ENCODE data around the gene PDLIM5.
A peak's percentile ranks its signal among the peaks of the same experiment; 100 is the strongest.
"Not testable (repeated sequence)": the region's sequence is repeated elsewhere in the genome, so short reads cannot be mapped to it uniquely, and the experiment has no call there.

Gene PDLIM5
- total RNA-seq = 28.4 to 47.2 (median 45.1) reads per million in 3 experiments

DNA sequence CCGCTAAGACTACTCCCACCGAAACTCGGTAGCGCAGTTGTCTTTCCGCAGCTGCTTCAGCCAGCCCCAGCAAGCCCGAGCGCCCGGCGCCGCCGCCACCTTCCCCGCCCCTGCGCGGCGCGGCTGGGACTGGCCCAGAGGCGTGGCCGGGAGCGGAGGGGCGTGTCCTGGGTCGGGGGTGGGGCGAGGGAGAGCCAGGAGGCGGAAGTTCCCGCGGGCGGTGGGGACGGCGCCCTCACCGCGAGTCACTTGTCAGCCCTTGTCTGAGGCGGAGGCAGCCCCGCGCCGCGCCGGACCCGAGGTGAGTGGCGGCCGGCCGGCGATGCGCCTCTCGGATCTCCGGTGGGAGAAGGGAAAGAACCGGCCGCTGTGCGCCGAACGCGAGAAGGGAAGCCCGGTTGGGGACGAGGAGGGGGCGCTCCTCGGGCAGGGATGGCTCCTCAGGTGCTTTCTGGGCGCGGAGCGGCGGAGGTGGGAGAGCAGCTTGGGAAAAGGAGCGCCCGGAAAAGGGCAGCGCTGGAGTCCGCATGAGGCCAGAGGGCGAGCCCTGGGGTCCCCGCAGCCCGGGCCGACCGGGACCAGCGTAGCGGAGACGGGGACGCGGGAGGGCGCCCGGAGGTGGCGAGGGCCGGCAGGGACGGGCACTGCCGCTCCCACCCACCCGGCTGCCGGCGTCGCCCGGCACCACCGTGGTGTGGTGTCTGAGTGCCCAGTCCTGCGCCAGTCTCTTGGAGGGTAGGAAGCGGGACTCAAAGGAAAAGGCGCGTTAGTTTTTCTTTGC, at the start of gene PDLIM5:
PDLIM5 (plus strand) TSS at position 248 of the 781 bp plus-strand sequence. CDS start 3,347 bp downstream, outside the sequence.
- DNase-seq = peak; percentile 86

DNA sequence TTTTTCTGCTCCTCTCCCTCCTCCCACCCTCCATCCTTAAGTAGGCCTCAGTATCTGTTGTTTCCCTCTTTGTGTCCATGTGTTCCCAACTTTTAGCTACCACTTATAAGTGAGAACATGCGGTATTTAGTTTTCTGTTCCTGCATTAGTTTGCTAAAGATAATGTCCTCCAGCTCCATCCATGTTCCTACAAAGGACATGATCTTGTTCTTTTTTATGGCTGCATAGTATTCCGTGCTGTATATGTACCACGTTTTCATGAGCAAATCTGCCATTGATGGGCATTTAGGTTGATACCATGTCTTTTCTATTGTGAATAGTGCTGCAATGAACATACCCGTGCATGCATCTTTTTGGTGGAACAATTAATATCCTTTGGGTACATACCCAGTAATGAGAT, 49.3 kb upstream of the PDLIM5 start:
- not testable (repeated sequence) for DNase-seq

GRCh38 chr4:94403751-94404150, 48.0 kb upstream of the PDLIM5 start:
- no peak for DNase-seq

GRCh38 chr4:94406668-94407437, 44.9 kb upstream of the PDLIM5 start:
- DNase-seq = peak; percentile 44

- DNase-seq = no peak
Observed at GRCh38 chr4:94407846-94408245, 43.9 kb upstream of the PDLIM5 start.

DNA sequence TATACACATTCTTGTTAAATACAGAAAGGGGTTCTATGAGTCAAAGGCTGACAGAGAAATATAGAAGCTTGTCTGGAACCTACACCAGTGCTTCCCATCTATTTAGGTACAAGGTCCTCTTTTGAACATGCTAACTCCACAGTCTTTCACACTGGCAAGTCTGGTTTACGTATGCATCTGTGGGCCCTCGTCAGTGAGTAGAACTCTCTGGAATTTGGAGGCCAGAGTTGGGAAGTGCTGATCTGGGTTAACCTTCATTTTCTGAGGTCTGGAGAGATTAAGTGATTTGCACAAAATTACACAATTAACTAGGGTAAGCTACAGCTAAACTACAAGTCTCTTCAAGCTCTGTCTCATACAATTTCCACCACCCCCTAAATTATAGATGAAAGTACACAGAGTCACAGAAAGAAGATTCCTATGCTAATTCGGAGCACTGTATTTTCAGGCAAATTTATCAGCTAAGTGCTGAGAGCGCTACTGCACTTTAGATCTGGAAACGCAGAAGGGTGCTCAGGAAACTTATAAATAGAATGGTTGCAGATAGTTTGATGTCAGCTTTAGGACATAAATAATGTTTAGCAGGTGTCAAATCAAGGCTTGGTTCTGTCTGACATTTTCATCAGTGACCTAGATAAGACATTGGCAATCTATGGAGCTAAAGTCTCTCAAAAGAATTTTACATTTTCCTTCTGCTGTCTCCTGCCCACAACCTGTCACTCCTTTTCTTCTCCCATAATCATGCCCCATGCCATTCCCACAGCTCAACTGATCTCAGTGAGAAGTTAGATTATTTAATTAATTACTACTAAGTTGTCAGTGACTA, 43.0 kb upstream of the PDLIM5 start:
- DNase-seq = no peak

- no peak for DNase-seq
Observed at GRCh38 chr4:94409375-94409679, 42.4 kb upstream of the PDLIM5 start.

GRCh38 chr4:94409962-94410361, 41.8 kb upstream of the PDLIM5 start:
- DNase-seq = no peak

DNA sequence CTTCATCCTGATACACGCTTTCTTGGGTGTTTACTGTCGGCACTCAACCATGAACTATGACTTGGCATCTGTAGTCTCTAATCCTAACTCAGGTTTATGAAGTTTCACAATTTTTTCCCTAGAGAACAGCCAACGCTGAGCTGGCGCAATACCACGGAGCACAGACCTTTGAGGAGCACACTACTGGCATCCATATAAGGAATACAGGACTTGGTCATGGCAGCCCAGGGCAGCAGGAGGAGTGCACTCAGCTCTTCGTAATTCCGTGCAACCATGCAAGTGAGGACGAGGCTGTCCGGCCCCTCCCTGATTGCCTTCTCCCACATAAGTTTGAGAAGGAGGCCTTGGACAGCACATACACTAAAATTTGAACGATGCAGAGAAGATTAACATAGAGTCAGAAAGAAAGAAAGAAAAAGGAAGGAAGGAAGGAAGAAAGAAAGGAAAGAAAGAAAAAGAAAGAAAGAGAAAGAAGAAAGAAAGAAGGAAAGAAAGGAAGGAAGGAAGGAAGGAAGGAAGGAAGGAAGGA, 41.0 kb upstream of the PDLIM5 start:
- no peak for DNase-seq

DNA sequence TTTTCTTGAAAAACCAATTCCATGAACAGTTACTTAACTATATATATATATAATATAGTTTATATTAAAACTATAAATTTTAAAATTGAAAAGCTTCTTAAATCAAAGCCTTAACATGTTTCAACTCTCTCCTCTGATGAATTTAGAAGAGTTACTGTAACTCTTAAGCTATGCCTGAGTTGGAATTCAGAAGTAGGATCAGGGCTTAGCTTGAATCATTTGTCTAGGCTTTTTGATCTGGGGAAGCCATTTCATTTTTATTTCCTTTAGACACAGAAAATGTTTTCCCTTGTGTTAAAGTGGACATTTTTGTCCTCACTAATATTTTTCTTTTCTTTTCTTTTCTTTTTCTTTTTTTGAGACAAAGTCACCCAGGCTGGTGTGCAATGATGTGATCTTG, 40.4 kb upstream of the PDLIM5 start:
- no peak for DNase-seq

DNA sequence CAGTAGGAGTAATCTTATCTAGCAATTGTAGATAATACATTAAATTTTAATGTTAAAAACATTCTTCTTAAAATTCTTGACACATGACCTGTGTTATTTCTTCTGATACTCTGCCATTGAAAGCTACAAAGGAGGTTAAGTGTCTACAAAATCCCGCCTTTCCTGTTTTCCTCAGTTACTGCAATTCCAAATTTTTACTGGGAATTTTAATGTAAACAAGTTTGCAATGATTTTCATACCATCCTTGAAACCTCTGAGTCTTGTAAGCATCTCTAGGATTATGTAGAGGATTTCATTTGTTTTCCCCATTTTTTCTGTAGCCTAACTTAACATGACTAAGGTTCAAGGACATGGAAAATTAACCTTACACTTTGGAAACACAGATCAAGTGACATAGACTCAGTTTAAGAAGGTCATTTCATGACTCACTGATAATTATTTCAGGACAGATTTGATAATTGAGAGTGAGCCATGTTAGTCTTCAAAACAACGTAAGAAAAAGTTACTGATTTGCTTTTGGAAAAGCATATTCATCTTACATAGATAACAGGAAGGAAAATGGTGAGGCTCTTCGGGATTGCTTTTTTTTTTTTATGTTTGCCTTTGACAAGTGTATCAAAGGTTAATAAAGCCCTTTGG, 39.6 kb upstream of the PDLIM5 start:
- no peak for DNase-seq

- DNase-seq = no peak
Observed at GRCh38 chr4:94412658-94413038, 39.1 kb upstream of the PDLIM5 start.

DNA sequence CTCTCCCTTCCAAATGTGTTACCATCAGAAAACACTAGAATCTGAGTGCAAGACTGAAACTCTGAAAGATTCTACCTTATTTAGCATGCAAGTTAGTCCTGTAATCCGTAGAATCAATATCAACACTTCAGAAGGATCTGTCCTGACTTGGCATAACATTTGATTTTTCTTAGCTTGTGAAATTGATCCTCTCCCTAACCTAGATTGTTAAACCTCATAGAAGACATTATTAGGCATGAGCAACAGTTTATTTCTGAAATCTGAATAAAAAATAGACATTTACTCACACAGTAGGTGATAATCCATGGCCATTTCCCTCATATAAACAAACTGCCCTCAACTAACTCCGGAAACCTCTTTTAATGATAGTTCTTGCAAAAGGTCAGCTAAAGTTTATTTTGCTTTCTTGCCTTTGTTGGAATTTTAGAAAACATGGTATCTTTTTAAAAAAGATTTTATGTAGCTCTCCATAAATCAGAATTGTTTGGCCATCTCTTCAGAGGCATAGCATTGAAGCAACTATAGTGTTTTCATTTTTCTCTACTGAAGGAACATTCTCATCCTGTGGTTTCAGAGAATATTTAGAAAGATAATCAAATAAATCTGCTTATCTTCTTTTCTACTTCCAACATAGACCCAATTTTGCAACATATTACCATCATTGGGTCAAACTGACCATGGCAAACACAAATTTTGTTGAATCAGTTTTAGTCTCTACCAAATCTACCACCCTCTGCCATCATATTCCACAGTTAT, 38.5 kb upstream of the PDLIM5 start:
- DNase-seq = no peak

DNA sequence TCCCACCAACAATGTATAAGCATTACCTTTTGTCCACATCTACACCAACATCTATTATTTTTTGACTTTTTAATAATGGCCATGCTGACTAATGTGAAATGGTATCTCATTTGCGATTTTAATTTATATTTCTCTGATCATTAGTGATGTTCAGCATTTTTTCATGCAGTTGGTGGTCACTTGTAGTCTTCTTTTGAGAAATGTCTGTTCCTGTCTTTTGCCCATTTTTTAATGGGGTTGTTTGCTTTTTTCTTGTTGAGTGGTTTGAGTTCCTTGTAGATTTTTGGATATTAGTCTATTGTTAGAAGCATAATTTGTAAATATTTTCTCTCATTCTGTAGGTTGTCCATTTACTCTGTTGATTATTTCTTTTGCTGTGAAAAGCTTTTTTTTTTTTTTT, 36.8 kb upstream of the PDLIM5 start:
- no peak for DNase-seq

GRCh38 chr4:94415448-94415847, 36.3 kb upstream of the PDLIM5 start:
- DNase-seq = no peak

DNA sequence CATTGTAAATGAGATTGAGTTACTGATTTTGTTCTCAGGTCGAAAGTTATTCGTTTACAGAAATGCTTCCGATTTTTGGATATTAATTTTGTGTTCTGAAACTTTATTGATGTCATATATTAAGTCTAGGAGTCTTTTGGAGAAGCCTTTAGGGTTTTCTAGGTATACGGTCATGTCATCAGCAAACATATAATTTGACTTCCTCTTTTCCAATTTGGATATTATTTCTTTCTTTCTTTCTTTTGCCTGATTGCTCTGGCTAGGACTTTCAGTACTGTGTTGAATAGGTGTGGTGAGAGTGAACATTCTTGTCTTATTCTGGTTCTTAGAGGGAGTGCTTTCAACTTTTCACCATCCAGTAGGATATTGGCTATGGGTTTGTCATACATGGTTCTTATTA, 35.4 kb upstream of the PDLIM5 start:
- DNase-seq = no peak

- no peak for DNase-seq
Observed at GRCh38 chr4:94416981-94417380, 34.8 kb upstream of the PDLIM5 start.

- DNase-seq = no peak
Observed at GRCh38 chr4:94419549-94419948, 32.2 kb upstream of the PDLIM5 start.

DNA sequence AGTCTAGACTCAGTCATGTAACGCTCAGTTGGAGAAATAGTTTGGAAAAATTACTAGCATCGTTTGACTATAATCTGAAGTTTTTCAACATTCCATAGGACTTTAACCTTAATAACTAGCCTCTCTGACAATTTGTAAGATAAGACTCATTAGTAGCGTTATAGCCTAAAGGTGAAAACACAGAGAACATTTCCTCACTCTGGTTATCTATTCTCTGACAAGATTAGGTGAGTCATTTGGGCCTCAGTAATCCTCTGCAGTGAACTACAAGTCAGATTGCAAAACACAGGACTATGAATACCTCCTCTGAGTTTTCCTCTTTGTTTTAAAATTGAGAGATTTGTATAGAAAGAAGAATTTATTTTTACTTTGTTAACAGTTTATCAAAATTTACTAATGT, 31.8 kb upstream of the PDLIM5 start:
- DNase-seq = no peak

- no peak for DNase-seq
Observed at GRCh38 chr4:94420356-94420755, 31.4 kb upstream of the PDLIM5 start.

DNA sequence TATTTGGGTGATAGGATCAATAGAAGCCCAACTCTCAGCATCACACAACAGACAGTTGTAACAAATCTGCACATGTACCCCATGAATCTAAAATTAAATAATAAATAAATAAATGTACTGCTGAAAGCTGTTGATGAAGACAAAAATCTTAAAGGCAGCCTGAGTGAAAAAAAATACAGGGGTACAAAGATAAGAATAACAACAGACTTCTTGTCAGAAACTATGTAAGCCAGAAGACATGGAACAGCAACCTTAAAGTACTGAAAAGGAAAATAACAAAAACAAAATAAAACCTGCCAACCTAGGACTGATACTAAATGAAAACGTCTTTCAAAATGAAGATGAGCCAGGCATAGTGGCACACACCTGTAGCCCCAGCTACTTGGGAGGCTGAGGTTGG, 25.0 kb upstream of the PDLIM5 start:
- no peak for DNase-seq

DNA sequence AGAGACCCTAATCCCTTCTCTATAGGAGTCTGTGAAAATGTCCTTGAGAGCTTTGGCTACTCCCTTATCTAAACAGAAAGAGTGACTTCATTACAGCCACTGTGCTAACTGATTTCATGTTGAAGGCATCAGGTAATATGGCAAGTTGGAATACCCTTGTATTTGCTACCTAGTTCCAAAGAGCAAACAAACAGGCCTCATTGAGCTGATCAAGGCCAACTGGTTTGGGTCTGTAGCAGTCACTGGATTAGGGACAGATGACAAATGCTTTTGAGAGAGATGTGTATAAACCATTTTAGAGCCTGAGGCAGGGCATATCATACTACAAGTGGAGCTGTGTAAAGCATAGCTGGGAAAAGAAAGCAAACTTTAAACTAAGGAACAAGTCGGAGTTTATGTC, 22.9 kb upstream of the PDLIM5 start:
- DNase-seq = no peak
